CD4-positive, alpha-beta T cell treated with Interleukin-2 at 100 ng/mL for 4 hours (primary cell): ENCODE results near the gene SAP30BP.

Experiments used
- DNase-seq: peaks from one replicate; pipeline ENCODE4 v3.0.0-alpha.2; 2020; ENCODE audit warnings: low spot score

SAP30BP gene

DNA sequence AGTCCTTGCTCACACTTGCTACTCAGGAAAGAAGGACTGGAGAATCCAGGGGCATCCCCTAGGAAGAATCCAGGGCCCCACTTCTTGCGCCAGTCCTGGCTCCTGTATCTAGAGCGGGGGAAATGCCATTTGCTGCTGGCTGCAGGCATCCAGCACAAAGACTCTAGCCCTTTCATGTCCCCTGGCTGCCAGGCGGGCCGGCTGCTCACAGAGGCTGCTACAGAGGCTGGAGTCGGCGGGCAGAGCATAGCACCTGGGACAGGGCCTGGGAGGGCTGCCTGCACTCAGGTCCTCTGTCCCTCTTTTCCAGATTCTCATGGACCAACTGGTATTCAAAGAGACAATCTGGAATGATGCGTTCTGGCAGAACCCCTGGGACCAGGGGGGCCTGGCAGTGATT is 20.1 kb upstream of the SAP30BP start:
- DNase-seq, result no peak

DNA sequence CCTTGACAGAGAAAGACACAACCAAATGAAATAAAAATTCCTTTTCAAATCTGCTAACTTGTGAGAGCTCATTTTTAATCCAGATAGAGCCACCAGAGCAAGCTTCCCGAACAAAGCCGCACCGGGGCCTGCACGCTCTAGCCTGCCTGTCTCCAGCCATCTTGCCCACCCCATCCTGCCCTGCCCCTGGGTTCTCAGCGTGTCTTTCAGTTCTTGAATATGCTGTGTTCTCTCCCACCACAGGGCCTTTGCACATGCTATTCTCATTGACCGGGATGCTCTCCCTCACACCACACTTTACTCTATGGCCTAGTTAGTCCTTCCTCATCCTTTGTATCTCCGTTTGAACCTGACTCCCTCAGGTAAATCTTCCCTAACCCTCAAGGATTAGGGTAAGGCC is 19.2 kb upstream of the SAP30BP start:
- DNase-seq, result no peak

DNA sequence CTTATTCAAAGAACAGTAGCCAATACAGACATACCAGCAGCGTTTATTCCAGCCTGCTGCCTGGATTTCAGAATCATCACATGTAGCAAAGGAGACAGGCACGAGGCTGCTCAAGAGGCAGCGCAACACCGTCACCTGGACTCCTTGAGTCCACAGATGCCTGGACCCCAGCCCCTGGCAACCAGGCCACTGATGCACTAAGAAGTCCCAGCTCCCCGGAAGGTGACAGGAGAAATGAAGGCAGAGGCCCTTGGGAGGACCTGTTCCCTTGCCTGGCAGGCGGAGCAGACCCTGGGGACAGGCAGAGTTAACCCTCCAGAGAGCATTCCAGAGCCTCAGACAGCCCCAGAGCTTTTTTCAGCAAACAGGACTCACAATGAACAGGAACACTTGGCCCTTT is 17.5 kb upstream of the SAP30BP start:
- DNase-seq, result no peak

- no peak for DNase-seq
Measured at GRCh38 chr17:75650874-75651273, 16.3 kb upstream of the SAP30BP start.

- no peak for DNase-seq
Measured at GRCh38 chr17:75652341-75652740, 14.8 kb upstream of the SAP30BP start.

DNA sequence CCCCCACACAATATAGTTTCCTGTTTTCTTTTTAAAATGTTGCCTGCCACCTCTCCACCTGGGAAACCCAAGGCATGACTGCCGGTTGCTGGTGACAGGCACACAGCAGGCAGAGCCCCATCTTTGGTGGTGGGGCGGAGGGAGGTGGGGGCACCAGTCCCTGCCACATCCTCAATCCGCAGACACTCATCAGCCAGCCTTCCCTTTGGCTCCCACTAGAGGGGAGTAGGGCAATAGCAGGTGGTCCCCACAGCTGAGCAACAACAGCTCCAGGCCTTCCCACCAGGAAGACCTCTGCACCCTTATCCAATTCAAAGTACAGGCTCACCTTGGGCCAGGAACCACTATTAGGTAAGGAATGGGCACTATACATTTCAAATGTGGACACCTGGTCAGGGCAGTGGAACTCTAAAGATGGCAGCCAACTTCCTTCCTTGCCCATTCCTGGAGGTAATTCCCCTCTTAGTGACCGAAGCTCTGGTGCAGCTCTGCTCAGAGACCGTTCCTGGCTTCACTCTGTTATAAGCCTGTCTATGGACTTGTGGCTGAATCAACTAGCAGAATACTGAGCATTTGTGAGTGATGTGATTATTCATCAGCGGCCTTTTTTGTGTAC is 14.1 kb upstream of the SAP30BP start:
- peak; percentile 28 for DNase-seq

DNA sequence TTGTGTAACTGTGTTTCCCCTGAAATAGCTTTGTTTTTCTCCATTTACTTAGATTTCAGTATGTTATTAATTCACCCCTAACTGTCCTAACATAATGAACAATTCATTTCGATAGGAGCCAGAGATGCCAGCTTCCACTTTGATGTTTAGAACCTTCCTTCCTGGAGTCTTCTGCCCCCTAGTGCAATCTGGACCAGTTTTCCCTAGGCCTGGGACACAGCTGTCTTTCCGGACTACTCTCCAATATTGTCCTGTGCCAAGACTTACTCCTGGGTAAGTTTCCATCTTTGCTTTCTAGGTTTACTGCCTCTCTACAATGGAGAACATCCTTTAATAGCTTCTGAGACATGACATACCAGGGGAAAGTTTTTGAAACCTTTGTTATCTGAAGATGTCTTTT is 13.0 kb upstream of the SAP30BP start:
- DNase-seq, result no peak

- no peak for DNase-seq
Measured at GRCh38 chr17:75658237-75658636, 8.9 kb upstream of the SAP30BP start.

- DNase-seq, result no peak
Measured at GRCh38 chr17:75661531-75661930, 5.6 kb upstream of the SAP30BP start.

DNA sequence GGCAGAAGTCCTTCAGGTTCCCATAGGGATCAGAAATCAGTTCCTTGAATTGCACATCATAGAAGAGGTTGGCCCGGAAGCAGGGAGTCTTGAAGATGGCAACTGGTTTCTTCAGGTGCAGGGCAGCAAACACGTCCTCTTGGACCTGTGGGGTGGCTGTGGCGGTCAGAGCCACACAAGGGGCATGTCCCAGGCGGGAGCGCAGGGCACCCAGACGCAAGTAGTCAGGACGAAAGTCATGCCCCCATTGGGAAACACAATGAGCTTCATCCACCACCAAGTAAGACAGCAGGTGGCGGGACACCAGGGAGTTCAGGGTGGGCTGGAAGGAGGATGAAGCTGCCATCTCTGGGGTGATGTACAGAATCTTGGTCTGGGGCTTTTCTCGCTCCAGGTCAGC is 4.6 kb upstream of the SAP30BP start:
- no peak for DNase-seq

DNA sequence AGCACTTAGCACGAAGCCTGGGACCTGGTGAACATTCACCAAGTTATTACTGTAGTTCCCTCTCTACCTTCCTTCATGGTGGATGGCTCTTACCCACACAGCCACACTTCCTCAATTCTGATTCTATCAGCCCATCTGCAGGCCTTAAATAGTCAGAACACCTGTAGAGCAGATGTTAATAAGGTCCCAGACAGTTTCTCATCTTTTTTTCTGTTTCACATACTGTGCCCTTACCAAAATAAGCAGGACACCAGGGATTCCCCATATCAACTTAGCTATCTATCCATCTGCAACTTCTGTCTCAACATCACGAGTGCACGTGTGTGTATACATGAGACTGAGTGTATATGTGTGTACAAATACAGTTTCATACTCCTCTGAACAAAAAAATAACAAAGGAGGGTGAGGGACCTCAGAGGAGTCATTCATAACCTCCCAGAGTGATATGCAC is 3.0 kb upstream of the SAP30BP start:
- no peak for DNase-seq

DNA sequence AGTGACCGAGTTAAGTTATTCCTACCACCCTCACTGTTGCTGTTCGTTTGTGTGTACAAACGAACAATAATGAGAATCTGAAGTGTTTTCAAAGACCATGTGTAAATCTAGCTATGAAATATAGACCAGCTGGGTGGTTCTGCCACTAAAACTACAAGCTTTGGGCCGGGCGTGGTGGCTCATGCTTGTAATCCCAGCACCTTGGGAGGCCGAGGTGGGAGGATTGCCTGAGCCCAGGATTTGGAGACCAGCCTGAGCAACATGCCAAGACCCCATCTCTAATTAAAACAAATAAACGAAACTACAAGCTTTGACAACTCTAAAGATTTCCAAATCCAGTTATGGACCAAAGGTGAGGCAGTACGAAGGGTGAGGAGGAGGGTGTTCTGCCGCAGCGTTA is 1.2 kb upstream of the SAP30BP start:
- DNase-seq, result no peak

DNA sequence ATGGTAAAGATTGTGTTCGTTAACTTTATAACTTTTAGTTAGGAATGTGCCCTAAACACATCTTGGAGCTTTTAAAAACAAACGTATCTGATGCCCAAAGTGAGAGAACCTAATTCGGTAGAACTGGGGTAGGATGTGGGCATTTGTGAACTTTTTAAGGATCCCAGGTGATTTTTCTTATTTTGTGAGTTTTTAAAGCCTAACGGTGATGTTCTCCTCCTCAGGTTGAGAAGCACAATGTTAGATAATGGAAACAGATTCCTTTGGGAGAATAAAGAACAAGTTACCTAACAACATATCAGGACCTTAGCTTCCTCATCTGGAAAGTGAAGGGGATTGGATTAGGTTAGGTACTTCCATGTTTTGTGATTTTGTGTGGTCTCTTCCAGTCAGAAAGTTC is 687 bp downstream of the SAP30BP start:
- no peak for DNase-seq

DNA sequence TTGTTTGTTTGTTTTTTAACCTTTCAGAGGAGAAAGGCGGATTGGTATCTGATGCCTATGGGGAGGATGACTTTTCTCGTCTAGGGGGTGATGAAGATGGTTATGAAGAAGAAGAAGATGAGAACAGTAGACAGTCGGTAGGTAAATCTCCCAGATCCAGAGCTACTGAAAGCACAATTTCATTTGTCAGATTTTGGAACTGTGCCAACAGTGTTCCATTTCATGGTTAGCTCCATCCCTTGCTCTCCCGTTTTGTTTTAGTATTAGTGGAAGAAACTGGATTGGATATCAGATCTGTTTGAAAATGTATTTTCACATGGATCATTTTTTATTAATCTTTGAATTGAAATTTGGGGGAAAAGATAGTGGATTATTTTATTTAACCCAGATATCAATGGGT is 1.4 kb downstream of the SAP30BP start:
- no peak for DNase-seq

DNA sequence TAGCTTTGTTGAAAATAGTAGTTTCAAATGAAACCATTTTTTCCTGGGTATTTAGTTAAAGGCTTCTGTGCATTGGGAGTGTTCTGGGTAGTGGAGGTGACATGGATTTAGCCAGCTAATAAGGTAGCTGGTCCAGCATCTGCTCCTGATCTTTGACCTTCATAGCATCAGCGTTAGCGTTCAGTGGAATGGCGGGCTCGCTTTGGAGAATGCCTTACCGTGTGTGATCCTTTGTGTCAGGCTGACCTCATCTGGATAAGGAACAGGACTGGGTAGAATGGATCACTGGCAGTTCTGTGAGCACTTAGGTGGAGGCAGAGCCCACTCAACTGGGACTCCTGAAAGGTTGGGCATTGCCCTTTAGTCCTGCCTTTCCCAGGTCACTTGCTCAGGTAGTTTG is 3.7 kb downstream of the SAP30BP start:
- DNase-seq, result no peak

DNA sequence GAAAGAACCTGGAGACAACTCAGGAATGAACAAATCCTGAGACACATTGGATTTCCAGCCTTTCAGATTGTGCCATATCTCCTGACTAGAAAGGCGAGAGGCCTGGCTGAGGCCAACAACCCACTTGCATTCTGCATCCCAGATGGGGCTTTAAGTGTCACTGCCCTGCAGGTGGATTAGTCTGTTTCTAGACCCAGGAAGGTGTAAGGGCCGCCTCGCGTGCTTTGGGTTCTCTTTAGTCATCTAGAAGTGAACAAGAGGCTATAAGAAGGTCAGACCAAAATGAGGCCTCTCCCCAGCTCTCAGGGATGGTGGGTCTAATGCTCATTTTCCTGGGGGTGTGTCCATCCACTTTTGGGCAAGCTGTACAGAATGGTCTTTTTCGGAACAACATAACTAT is 4.9 kb downstream of the SAP30BP start:
- DNase-seq, result no peak

DNA sequence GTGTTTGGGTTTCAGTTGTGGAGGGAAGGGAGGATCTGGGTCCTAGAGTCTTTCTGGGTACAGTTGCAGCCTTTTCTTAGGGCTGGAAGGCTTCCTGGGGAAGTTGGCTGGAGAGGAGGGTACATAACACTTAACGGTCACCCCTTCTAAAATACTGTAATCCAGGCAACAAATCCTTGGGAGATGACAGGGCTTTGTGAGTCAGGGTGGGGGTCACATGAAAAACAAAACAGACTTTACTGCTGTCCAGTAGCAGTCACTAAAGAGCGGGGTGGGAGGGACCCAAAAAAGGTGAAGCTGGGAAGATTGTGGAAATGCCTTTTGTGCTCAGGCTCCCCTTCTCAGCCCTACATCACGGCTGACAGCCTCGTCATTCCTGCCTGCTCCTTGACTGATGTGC is 6.3 kb downstream of the SAP30BP start:
- DNase-seq, result no peak

DNA sequence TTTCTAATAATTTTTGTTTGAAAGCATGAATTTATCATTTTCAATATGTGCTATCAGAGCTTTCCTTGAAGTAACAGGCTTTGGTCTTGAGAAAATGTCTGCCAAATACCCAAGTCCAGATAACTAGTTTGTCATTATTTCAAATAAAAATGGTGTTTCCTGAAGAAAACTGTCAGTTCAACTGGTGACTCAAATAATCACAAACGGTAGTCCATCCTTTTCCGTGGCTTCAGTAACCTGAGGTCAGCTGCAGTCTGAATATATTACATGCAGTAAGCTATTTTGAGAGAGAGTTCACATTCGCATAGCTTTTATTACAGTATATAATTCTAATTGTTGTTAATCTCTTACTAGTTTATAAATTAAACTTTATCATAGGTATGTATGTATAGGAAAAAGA is 9.3 kb downstream of the SAP30BP start:
- no peak for DNase-seq

GRCh38 chr17:75679706-75680211 is 12.6 kb downstream of the SAP30BP start:
- no peak for DNase-seq

DNA sequence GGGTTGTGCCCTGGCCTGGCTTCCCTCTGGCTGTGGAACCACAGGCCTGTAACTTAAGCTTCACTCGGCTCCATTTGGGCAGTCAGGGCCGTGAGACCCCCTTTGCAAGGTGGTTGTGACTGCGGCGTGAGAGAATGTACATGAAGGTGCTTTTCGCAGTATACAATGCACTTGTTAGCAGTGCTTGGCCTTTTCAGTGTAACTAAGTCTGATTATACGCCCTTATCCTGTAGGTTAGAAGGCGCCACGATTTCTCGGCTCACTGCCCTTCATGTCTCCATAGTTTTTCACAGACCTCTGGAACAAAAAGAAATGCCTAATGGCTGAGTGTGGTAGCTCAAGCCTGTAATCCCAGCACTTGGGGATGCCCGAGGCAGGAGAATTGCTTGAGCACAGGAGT is 13.3 kb downstream of the SAP30BP start:
- no peak for DNase-seq

- no peak for DNase-seq
Measured at GRCh38 chr17:75681289-75681688, 14.2 kb downstream of the SAP30BP start.

DNA sequence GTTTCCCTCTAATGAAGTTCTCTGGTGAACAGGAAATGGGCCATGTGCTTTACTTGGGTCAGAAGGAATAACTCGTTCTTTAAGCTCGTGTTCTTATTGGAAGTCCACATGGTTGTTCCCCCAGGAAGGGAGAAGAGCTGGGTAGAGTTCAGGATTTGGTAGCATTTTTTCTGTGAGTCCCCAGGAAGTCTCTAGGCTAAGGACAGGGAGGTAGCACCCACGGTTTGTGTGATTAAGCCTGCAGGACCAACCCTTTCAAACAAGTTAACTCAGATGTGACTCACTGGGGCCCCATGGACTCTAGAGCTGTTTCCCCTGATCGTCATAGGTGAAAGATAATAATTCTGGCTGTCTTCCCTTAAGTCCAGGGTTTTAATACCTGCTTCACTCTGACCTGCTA is 16.4 kb downstream of the SAP30BP start:
- no peak for DNase-seq

DNA sequence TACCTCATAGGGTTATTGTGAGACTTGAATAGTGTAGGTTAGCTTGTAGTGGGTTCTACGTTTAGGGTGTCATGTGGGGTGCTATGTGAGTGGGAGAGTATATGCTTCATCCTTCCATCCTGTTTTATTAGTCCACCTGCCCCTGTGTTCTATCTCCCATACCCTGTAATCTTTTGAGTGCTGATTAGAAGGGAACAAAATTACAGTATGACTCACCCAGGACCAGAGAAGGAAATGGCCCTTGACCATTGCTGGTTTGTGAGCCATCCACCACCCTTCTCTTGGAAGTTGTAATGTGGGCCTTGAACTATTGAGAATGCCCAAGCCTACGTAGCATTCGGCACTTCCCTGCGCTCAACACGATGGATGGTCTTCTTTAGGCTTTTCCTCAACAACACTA is 17.1 kb downstream of the SAP30BP start:
- DNase-seq, result no peak

DNA sequence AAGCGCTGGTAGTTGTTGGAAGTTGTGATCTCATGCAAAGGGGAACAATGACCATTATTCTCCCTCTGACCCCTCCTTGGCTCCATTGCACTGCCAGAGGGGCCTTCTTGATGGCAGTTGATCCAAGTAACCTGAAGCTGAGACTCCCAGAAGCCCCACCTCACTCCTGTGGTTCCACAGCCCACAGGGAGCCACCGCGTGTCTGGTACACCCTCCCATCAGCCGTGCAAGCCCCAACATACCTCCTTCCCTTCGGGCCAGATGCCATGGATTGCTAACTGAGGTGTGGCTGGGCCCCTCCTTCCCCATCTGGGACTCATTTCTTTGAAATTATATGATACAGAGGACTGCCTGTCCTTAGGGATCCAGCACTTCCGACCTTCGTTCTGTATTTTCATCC is 17.8 kb downstream of the SAP30BP start:
- no peak for DNase-seq

- DNase-seq, result no peak
Measured at GRCh38 chr17:75685499-75685898, 18.4 kb downstream of the SAP30BP start.
